Activated CD8-positive, alpha-beta memory T cell treated with anti-CD3 and anti-CD28 coated beads, Interleukin-2, amount 50 U/mL, for 4 hours (primary cell): ENCODE results near the gene ZNF205.
"Not testable (repeated sequence)": the region's sequence is repeated elsewhere in the genome, so short reads cannot be mapped to it uniquely, and the experiment has no call there.

Experiments
- DNase-seq: peaks from one replicate; pipeline ENCODE4 v3.0.0-alpha.2; 2020

ZNF205 gene

GRCh38 chr16:3150346-3151218 is 38.2 kb downstream of the ZNF205 start:
- DNase-seq: peak; percentile 99

GRCh38 chr16:3152027-3152276 is 39.6 kb downstream of the ZNF205 start:
- no peak for DNase-seq

GRCh38 chr16:3152277-3152990 is 40.0 kb downstream of the ZNF205 start:
- peak; percentile 80 for DNase-seq

GRCh38 chr16:3152991-3153368 is 40.6 kb downstream of the ZNF205 start:
- no peak for DNase-seq

- DNase-seq: no peak
These were observed 42.8 kb downstream of the ZNF205 start for GRCh38 chr16:3155181-3155580.

- DNase-seq: no peak
These were observed 43.6 kb downstream of the ZNF205 start for GRCh38 chr16:3155972-3156371.

GRCh38 chr16:3157229-3158025 is 45.0 kb downstream of the ZNF205 start:
- peak; percentile 58 for DNase-seq

- no peak for DNase-seq
These were observed 45.7 kb downstream of the ZNF205 start for GRCh38 chr16:3158026-3158509.

- DNase-seq: peak; percentile 95
These were observed 46.3 kb downstream of the ZNF205 start for GRCh38 chr16:3158510-3159314.

- DNase-seq: no peak
These were observed 49.0 kb downstream of the ZNF205 start for GRCh38 chr16:3161235-3162018.

GRCh38 chr16:3164121-3164991 is 52.0 kb downstream of the ZNF205 start:
- no peak for DNase-seq

- DNase-seq: no peak
These were observed 52.9 kb downstream of the ZNF205 start for GRCh38 chr16:3165111-3165822.

- DNase-seq: no peak
These were observed 54.1 kb downstream of the ZNF205 start for GRCh38 chr16:3166505-3166886.

- not testable (repeated sequence) for DNase-seq
These were observed 56.3 kb downstream of the ZNF205 start for GRCh38 chr16:3168729-3169128.
